Keratinocyte (primary cell): Measurements from ENCODE around the gene C1QTNF5.

ENCODE experiments used
- EZH2 ChIP-seq: IDR thresholded peaks from one replicate; pipeline ENCODE4 v1.6.1; 2012; ENCODE audit warnings: inconsistent platforms, mild to moderate bottlenecking, low read length, moderate library complexity
- TF ChIP-seq, protein P1 (sequence below), 3 experiments: IDR thresholded peaks in 1 of 3; conservative IDR thresholded peaks in 1 of 3; optimal IDR thresholded peaks in 1 of 3; 2 replicates in 2 of 3; 3 replicates in 1 of 3; pipeline versions ENCODE3 to v1.5.1; 2011; ENCODE audit warnings: low read length in 3 of 3, mild to moderate bottlenecking in 3 of 3, moderate library complexity in 2 of 3, control low read depth in 1 of 3, inconsistent platforms in 1 of 3; ENCODE audit not compliant: insufficient read depth in 2 of 3; ENCODE audit errors: extremely low read depth in 1 of 3

DNA sequence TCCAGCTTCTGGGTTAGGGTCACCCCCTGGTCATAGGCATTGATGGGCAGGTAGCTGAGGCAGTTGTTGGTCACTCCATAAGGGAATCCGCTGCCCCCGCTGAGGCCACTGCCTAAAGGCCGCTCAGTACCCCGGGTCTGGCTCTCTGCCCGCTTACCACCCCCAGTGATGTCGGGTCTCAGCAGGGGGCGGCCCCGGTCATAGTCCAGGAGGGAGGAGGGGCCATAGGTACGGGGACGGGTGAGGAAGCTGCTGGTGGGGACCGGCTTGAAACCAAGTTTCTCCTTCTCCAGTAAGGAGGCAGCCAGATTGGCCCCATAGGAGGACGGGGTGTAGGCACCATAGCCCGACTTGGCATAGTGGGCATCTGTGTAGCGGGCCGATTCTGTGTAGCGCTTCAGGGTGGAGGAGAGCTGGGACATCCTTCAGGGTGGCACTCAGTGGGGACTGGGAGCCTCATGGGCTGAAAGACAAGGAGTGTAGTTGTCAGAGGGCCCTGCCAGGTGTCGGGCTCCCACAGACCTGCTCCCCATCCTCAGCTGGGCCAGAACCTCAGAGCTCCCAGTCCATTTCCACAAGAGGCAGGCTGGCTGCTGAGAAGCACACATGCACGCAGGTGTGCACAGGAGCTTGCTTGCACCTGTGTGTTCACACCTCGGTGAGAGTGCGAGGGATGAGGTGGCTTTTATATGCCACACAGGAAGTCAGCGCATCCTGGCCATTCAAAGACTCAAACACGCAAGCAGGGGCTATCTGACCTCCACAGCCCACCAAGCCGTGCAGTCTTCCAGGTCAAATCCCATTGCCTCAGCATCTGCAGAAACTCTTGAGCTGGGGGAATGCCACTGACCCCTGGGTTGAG lies 32.6 kb upstream of the C1QTNF5 start:
- TF ChIP-seq, protein P1, sequence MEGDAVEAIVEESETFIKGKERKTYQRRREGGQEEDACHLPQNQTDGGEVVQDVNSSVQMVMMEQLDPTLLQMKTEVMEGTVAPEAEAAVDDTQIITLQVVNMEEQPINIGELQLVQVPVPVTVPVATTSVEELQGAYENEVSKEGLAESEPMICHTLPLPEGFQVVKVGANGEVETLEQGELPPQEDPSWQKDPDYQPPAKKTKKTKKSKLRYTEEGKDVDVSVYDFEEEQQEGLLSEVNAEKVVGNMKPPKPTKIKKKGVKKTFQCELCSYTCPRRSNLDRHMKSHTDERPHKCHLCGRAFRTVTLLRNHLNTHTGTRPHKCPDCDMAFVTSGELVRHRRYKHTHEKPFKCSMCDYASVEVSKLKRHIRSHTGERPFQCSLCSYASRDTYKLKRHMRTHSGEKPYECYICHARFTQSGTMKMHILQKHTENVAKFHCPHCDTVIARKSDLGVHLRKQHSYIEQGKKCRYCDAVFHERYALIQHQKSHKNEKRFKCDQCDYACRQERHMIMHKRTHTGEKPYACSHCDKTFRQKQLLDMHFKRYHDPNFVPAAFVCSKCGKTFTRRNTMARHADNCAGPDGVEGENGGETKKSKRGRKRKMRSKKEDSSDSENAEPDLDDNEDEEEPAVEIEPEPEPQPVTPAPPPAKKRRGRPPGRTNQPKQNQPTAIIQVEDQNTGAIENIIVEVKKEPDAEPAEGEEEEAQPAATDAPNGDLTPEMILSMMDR (optimal IDR thresholded peaks at IDR 0.05 in 1 of 3, IDR thresholded peaks at IDR 0.05 in 1 of 3, conservative IDR thresholded peaks at IDR 0.05 in 1 of 3; ENCODE audit: extremely low read depth in 1 of 3, insufficient read depth in 2 of 3, low read length in 3 of 3): no peak
- no peak for TF ChIP-seq EZH2
